Activated CD8-positive, alpha-beta memory T cell treated with anti-CD3 and anti-CD28 coated beads for 36 hours (primary cell): ENCODE measurements around the gene NPR2. TPM values are rescaled to one million over a fixed set of nuclear protein-coding genes. Genes with fewer than 3 reads are reported as not detected.

Experiments
- CTCF ChIA-PET: fragments of 350-600 bp; sonication (Branson Sonifier 250); formaldehyde crosslinking; loops from one replicate; lab custom pipeline; 2021; ENCODE audit warnings: antibody characterized with exemption; lab: Charles Lee
- POLR2A ChIA-PET: fragments of 350-600 bp; sonication (Branson Sonifier 250); formaldehyde crosslinking; loops from one replicate; lab custom pipeline; 2021; ENCODE audit warnings: antibody characterized with exemption; lab: Charles Lee
- total RNA-seq, 2 experiments: library from RNA; stranded (reverse); gene quantifications; one replicate each; pipeline ENCODE4 v1.2.3, GENCODE V29; 2021

NPR2 gene
- total RNA-seq, 2 experiments from 2014 or later, result 9.7 TPM

GRCh38 chr9:35814106-35814840 lies 22.9 kb downstream of the NPR2 start:
- CTCF ChIA-PET, result interaction anchor here (2.7 kb wide), 1 partner anchor 11 kb away, joined by 8 read pairs; no protein-coding TSS in a partner anchor

GRCh38 chr9:35814841-35815543 lies 23.6 kb downstream of the NPR2 start, which contains the start of gene HINT2:
Gene HINT2 (minus strand): TSS chr9:35815042. CDS start chr9:35814979, 63 bp downstream.
- CTCF ChIA-PET, result no interaction called here
- POLR2A ChIA-PET, result interaction anchor here (0.7 to 1.1 kb wide), 3 partner anchors 16 to 157 kb away, joined by 3 to 4 read pairs (median 3); partner anchors contain the start of genes CCDC107 and RMRP

More at GRCh38 chr9:35814106-35814840, 22.9 kb downstream of the NPR2 start:
- POLR2A ChIA-PET, result interaction anchor here (0.5 to 1.1 kb wide), 4 partner anchors 16 to 164 kb away, joined by 3 to 6 read pairs (median 4); partner anchors contain the start of genes CCDC107 and RMRP

- CTCF ChIA-PET, result no interaction called here
- POLR2A ChIA-PET, result no interaction called here
Observed at GRCh38 chr9:35816708-35817107, 25.3 kb downstream of the NPR2 start.

GRCh38 chr9:35818341-35818740 lies 26.9 kb downstream of the NPR2 start:
- POLR2A ChIA-PET, result no interaction called here
- CTCF ChIA-PET, result interaction anchor here (1.0 kb wide), 1 partner anchor 62 kb away, joined by 3 read pairs; no protein-coding TSS in a partner anchor

GRCh38 chr9:35820076-35820475 lies 28.7 kb downstream of the NPR2 start:
- CTCF ChIA-PET, result no interaction called here
- POLR2A ChIA-PET, result no interaction called here

GRCh38 chr9:35822926-35823325 lies 31.5 kb downstream of the NPR2 start:
- CTCF ChIA-PET, result interaction anchor here (1.8 kb wide), 1 partner anchor 12 kb away, joined by 5 read pairs; no protein-coding TSS in a partner anchor
- POLR2A ChIA-PET, result no interaction called here

GRCh38 chr9:35826071-35826701 lies 34.8 kb downstream of the NPR2 start:
- POLR2A ChIA-PET, result no interaction called here
- CTCF ChIA-PET, result interaction anchor here (0.7 to 2.8 kb wide), 11 partner anchors 10 to 70 kb away, joined by 3 to 14 read pairs (median 4); partner anchors contain the start of gene SPAG8

- POLR2A ChIA-PET, result no interaction called here
Observed at GRCh38 chr9:35827486-35827885, 36.1 kb downstream of the NPR2 start.

GRCh38 chr9:35828716-35829083 lies 37.3 kb downstream of the NPR2 start, which contains the start of gene FAM221B:
Gene FAM221B (minus strand): TSS chr9:35828732. CDS start chr9:35826161, 2,571 bp downstream.
- CTCF ChIA-PET, result interaction anchor here (1.4 kb wide), 1 partner anchor 38 kb away, joined by 3 read pairs; no protein-coding TSS in a partner anchor
- POLR2A ChIA-PET, result interaction anchor here (0.6 to 0.7 kb wide), 4 partner anchors 17 to 116 kb away, joined by 3 to 6 read pairs (median 3); partner anchors contain the start of gene SPAG8

More at GRCh38 chr9:35827486-35827885, 36.1 kb downstream of the NPR2 start:
- CTCF ChIA-PET, result interaction anchor here (1.6 to 1.8 kb wide), 2 partner anchors 55 to 71 kb away, joined by 7 read pairs; no protein-coding TSS in a partner anchor

- ChIA-PET CTCF (interaction anchor here (1.4 kb wide), 1 partner anchor 39 kb away, joined by 3 read pairs; no protein-coding TSS in a partner anchor), POLR2A (interaction anchor here (0.6 to 0.7 kb wide), 4 partner anchors 17 to 117 kb away, joined by 3 to 6 read pairs (median 3); partner anchors contain the start of gene SPAG8)
Observed at GRCh38 chr9:35829084-35829763, 37.8 kb downstream of the NPR2 start, which contains the start of gene TMEM8B. Gene TMEM8B (plus strand): TSS chr9:35829228. CDS start chr9:35829448, 220 bp downstream.

- POLR2A ChIA-PET, result no interaction called here
- CTCF ChIA-PET, result no interaction called here
Observed at GRCh38 chr9:35829764-35830096, 38.3 kb downstream of the NPR2 start.

GRCh38 chr9:35831040-35831439 lies 39.6 kb downstream of the NPR2 start:
- CTCF ChIA-PET, result interaction anchor here (1.5 kb wide), 1 partner anchor 14 kb away, joined by 3 read pairs; no protein-coding TSS in a partner anchor
- POLR2A ChIA-PET, result no interaction called here

GRCh38 chr9:35832814-35833213 lies 41.4 kb downstream of the NPR2 start:
- POLR2A ChIA-PET, result no interaction called here
- CTCF ChIA-PET, result interaction anchor here (1.0 kb wide), 1 partner anchor 42 kb away, joined by 3 read pairs; no protein-coding TSS in a partner anchor

GRCh38 chr9:35834260-35835215 lies 43.1 kb downstream of the NPR2 start:
- CTCF ChIA-PET, result interaction anchor here (1.1 kb wide), 1 partner anchor 48 kb away, joined by 4 read pairs; no protein-coding TSS in a partner anchor
- POLR2A ChIA-PET, result no interaction called here

GRCh38 chr9:35835216-35835632 lies 43.8 kb downstream of the NPR2 start:
- ChIA-PET CTCF (interaction anchor here (1.0 to 1.1 kb wide), 2 partner anchors 45 to 47 kb away, joined by 3 to 4 read pairs; no protein-coding TSS in a partner anchor), POLR2A (no interaction called here)

GRCh38 chr9:35835766-35836165 lies 44.4 kb downstream of the NPR2 start:
- POLR2A ChIA-PET, result no interaction called here
- CTCF ChIA-PET, result interaction anchor here (1.0 to 1.1 kb wide), 2 partner anchors 45 to 47 kb away, joined by 3 to 4 read pairs; no protein-coding TSS in a partner anchor

GRCh38 chr9:35836595-35836994 lies 45.2 kb downstream of the NPR2 start:
- CTCF ChIA-PET, result no interaction called here
- POLR2A ChIA-PET, result no interaction called here
